ENCODE data around the gene RAB35. TPM values are rescaled to one million over a fixed set of nuclear protein-coding genes. Genes with fewer than 3 reads are reported as not detected.

Gene RAB35
- polyA plus RNA-seq, 1 donor from 2014 or later, result 60.2 TPM

GRCh38 chr12:120090626-120091295, 25.8 kb downstream of the RAB35 start:
- H2AFZ ChIP-seq (ENCODE audit: low read depth, low read length), result no peak overlapping the region
- H3K4me3 ChIP-seq (ENCODE audit: low read length), result no peak overlapping the region
- peaks cover 5% of the 10 kb centered on the region for H3K36me3 ChIP-seq (ENCODE audit: insufficient read depth, low read length)
- H4K20me1 ChIP-seq (ENCODE audit: insufficient read depth), result peaks cover 3% of the 10 kb centered on the region
- H3K27ac ChIP-seq (ENCODE audit: low read length), result no peak overlapping the region
- no peaks in the 10 kb centered on the region for H3K27me3 ChIP-seq (ENCODE audit: insufficient read depth, low read depth, low read length)
- no peak overlapping the region for H3K4me2 ChIP-seq (ENCODE audit: low read length)
- H3K9ac ChIP-seq (ENCODE audit: low read length), result no peak overlapping the region
- no peaks in the 10 kb centered on the region for H3K9me3 ChIP-seq (ENCODE audit: low read length)
- H3K79me2 ChIP-seq (replicated peaks; ENCODE audit: insufficient read depth, low read length), result no peaks in the 10 kb centered on the region
- H3K9me2 ChIP-seq (ENCODE audit: insufficient read depth, low read length), result no peaks in the 10 kb centered on the region
- no peaks in the 10 kb centered on the region for H3F3A ChIP-seq (ENCODE audit: insufficient read depth, low read length, poor library complexity, severe bottlenecking)
- TF ChIP-seq SMC3 (conservative IDR thresholded peaks at IDR 0.05; ENCODE audit: poor library complexity), result no peak
- TF ChIP-seq, protein P1, sequence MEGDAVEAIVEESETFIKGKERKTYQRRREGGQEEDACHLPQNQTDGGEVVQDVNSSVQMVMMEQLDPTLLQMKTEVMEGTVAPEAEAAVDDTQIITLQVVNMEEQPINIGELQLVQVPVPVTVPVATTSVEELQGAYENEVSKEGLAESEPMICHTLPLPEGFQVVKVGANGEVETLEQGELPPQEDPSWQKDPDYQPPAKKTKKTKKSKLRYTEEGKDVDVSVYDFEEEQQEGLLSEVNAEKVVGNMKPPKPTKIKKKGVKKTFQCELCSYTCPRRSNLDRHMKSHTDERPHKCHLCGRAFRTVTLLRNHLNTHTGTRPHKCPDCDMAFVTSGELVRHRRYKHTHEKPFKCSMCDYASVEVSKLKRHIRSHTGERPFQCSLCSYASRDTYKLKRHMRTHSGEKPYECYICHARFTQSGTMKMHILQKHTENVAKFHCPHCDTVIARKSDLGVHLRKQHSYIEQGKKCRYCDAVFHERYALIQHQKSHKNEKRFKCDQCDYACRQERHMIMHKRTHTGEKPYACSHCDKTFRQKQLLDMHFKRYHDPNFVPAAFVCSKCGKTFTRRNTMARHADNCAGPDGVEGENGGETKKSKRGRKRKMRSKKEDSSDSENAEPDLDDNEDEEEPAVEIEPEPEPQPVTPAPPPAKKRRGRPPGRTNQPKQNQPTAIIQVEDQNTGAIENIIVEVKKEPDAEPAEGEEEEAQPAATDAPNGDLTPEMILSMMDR (IDR thresholded peaks at IDR 0.05; ENCODE audit: poor library complexity, severe bottlenecking), result no peak
- TF ChIP-seq TAF1 (IDR thresholded peaks at IDR 0.05; ENCODE audit: low read depth), result no peak
- no peak for TF ChIP-seq RAD21 (conservative IDR thresholded peaks at IDR 0.05)
- TF ChIP-seq REST (IDR thresholded peaks at IDR 0.05; ENCODE audit: borderline replicate concordance), result no peak
- no peak for TF ChIP-seq POLR2AphosphoS5 (IDR thresholded peaks at IDR 0.05)
- TF ChIP-seq EZH2 (IDR thresholded peaks at IDR 0.05; ENCODE audit: borderline replicate concordance, insufficient read depth, low read length, poor library complexity, severe bottlenecking), result no peak
- TF ChIP-seq MXI1 (conservative IDR thresholded peaks at IDR 0.05; ENCODE audit: poor library complexity, severe bottlenecking), result no peak
- TF ChIP-seq EP300 (conservative IDR thresholded peaks at IDR 0.05; ENCODE audit: poor library complexity, severe bottlenecking), result no peak

- Histone ChIP-seq H3K36me3 (ENCODE audit: insufficient read depth, low read length) (peaks cover 5% of the 10 kb centered on the region), H3K9ac (ENCODE audit: low read length) (no peak overlapping the region), H3K27ac (ENCODE audit: low read length) (no peak overlapping the region), H2AFZ (ENCODE audit: low read depth, low read length) (no peak overlapping the region), H4K20me1 (ENCODE audit: insufficient read depth) (peaks cover 3% of the 10 kb centered on the region), H3F3A (ENCODE audit: insufficient read depth, low read length, poor library complexity, severe bottlenecking) (no peaks in the 10 kb centered on the region), H3K9me3 (ENCODE audit: low read length) (no peaks in the 10 kb centered on the region), H3K9me2 (ENCODE audit: insufficient read depth, low read length) (no peaks in the 10 kb centered on the region), H3K4me2 (ENCODE audit: low read length) (no peak overlapping the region), H3K79me2 (replicated peaks; ENCODE audit: insufficient read depth, low read length) (no peaks in the 10 kb centered on the region), H3K4me3 (ENCODE audit: low read length) (no peak overlapping the region), H3K27me3 (ENCODE audit: insufficient read depth, low read depth, low read length) (no peaks in the 10 kb centered on the region)
- TF ChIP-seq EP300 (conservative IDR thresholded peaks at IDR 0.05; ENCODE audit: poor library complexity, severe bottlenecking) (no peak), SMC3 (conservative IDR thresholded peaks at IDR 0.05; ENCODE audit: poor library complexity) (no peak), MXI1 (conservative IDR thresholded peaks at IDR 0.05; ENCODE audit: poor library complexity, severe bottlenecking) (no peak), REST (IDR thresholded peaks at IDR 0.05; ENCODE audit: borderline replicate concordance) (no peak), EZH2 (IDR thresholded peaks at IDR 0.05; ENCODE audit: borderline replicate concordance, insufficient read depth, low read length, poor library complexity, severe bottlenecking) (no peak), RAD21 (conservative IDR thresholded peaks at IDR 0.05) (no peak), POLR2AphosphoS5 (IDR thresholded peaks at IDR 0.05) (no peak)
Measured at GRCh38 chr12:120090206-120090605, 26.3 kb downstream of the RAB35 start.

Data from neural cell (in vitro differentiated cells).